Measurements from ENCODE around the gene CMTM7.

CMTM7 gene

DNA sequence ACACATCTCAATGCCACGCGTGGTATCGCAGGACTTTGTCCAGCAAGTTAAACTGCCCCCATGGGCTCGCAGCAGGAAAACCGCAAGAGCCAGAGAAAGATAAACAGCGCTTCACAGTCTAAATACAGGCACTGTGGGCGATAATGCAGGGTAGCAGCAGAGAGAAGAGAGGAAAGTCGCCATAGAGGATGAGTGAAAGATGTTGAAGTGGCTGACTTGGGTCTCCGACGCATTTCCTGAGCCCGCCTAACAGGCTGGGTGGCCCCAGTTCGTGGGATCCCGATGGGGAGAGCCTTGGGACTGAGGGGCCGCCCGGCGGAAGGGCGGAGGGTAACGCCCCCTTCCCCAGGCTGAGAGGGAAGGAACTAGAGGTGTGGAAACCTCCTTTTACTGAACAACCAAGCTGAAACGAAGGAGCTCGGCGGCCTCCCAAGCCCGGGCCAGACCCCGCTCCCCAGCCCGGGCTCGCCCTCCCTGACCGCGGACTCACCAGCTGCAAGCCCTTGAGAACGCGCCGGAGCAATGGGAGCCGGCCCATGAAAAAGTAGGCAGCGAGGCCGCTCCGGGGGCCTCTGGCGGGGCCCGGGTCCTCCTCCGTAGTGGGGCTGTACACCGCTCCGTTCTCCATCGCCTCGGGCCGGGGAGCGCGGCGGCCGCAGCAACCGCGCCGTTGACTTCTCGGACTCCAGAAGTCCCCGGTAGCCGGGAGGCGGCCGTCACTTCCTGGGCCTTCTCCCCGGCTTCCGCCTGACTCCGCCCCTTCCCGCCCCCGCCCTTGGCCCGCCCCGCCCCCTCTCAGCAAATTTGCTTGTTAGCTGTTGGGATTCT is 110.7 kb downstream of the CMTM7 start, which contains the start of gene CMTM6 (continued):
- TF ChIP-seq SP2 (tag by site-specific recombination; IDR thresholded peaks at IDR 0.05) (peak; percentile 83), ZFP69B (tag by site-specific recombination; IDR thresholded peaks at IDR 0.05) (no peak), ZEB2 (tag by site-specific recombination; IDR thresholded peaks at IDR 0.05) (peak; percentile 62; the same call in 1 of the 2 replicates), SCRT1 (tag by site-specific recombination; IDR thresholded peaks at IDR 0.05; ENCODE audit: borderline replicate concordance) (no peak), WT1 (tag by site-specific recombination; IDR thresholded peaks at IDR 0.05) (no peak), ZNF830 (tag by site-specific recombination; IDR thresholded peaks at IDR 0.05; ENCODE audit: low read depth) (no peak), TCF7L2 (IDR thresholded peaks at IDR 0.05; ENCODE audit: borderline replicate concordance, low read depth, low read length) (no peak; the same call in 1 of the 2 replicates), ZNF610 (tag by site-specific recombination; IDR thresholded peaks at IDR 0.05; ENCODE audit: borderline replicate concordance) (no peak; the same call in 1 of the 2 replicates), ZBTB7A (tag by site-specific recombination; IDR thresholded peaks at IDR 0.05; ENCODE audit: low read depth) (no peak), ZFP37 (tag by site-specific recombination; IDR thresholded peaks at IDR 0.05) (no peak), MZF1 (tag by site-specific recombination; IDR thresholded peaks at IDR 0.05; ENCODE audit: borderline replicate concordance) (no peak), RBAK (tag by site-specific recombination; IDR thresholded peaks at IDR 0.05) (no peak), ZNF585B (tag by site-specific recombination; IDR thresholded peaks at IDR 0.05) (no peak), BCL11B (tag by site-specific recombination; IDR thresholded peaks at IDR 0.05; ENCODE audit: low read depth) (no peak), ZNF350 (tag by site-specific recombination; IDR thresholded peaks at IDR 0.05) (no peak), ZNF366 (tag by site-specific recombination; conservative IDR thresholded peaks at IDR 0.05) (peak; percentile 67; the same call in 1 of the 2 replicates), ZNF600 (tag by site-specific recombination; IDR thresholded peaks at IDR 0.05) (peak; percentile 55; the same call in 1 of the 2 replicates), ZNF248 (tag by site-specific recombination; IDR thresholded peaks at IDR 0.05) (no peak), SP7 (tag by site-specific recombination; IDR thresholded peaks at IDR 0.05) (no peak), YY2 (tag by site-specific recombination; IDR thresholded peaks at IDR 0.05) (no peak), ZNF335 (tag by site-specific recombination; conservative IDR thresholded peaks at IDR 0.05) (peak; percentile 85)
- TF ChIP-seq, protein P1, sequence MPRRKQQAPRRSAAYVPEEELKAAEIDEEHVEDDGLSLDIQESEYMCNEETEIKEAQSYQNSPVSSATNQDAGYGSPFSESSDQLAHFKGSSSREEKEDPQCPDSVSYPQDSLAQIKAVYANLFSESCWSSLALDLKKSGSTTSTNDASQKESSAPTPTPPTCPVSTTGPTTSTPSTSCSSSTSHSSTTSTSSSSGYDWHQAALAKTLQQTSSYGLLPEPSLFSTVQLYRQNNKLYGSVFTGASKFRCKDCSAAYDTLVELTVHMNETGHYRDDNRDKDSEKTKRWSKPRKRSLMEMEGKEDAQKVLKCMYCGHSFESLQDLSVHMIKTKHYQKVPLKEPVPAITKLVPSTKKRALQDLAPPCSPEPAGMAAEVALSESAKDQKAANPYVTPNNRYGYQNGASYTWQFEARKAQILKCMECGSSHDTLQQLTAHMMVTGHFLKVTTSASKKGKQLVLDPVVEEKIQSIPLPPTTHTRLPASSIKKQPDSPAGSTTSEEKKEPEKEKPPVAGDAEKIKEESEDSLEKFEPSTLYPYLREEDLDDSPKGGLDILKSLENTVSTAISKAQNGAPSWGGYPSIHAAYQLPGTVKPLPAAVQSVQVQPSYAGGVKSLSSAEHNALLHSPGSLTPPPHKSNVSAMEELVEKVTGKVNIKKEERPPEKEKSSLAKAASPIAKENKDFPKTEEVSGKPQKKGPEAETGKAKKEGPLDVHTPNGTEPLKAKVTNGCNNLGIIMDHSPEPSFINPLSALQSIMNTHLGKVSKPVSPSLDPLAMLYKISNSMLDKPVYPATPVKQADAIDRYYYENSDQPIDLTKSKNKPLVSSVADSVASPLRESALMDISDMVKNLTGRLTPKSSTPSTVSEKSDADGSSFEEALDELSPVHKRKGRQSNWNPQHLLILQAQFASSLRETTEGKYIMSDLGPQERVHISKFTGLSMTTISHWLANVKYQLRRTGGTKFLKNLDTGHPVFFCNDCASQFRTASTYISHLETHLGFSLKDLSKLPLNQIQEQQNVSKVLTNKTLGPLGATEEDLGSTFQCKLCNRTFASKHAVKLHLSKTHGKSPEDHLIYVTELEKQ (tag by site-specific recombination; IDR thresholded peaks at IDR 0.05; ENCODE audit: borderline replicate concordance): no peak
- TF ChIP-seq, protein P2, sequence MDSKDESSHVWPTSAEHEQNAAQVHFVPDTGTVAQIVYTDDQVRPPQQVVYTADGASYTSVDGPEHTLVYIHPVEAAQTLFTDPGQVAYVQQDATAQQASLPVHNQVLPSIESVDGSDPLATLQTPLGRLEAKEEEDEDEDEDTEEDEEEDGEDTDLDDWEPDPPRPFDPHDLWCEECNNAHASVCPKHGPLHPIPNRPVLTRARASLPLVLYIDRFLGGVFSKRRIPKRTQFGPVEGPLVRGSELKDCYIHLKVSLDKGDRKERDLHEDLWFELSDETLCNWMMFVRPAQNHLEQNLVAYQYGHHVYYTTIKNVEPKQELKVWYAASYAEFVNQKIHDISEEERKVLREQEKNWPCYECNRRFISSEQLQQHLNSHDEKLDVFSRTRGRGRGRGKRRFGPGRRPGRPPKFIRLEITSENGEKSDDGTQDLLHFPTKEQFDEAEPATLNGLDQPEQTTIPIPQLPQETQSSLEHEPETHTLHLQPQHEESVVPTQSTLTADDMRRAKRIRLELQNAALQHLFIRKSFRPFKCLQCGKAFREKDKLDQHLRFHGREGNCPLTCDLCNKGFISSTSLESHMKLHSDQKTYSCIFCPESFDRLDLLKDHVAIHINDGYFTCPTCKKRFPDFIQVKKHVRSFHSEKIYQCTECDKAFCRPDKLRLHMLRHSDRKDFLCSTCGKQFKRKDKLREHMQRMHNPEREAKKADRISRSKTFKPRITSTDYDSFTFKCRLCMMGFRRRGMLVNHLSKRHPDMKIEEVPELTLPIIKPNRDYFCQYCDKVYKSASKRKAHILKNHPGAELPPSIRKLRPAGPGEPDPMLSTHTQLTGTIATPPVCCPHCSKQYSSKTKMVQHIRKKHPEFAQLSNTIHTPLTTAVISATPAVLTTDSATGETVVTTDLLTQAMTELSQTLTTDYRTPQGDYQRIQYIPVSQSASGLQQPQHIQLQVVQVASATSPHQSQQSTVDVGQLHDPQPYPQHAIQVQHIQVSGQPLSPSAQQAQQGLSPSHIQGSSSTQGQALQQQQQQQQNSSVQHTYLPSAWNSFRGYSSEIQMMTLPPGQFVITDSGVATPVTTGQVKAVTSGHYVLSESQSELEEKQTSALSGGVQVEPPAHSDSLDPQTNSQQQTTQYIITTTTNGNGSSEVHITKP (tag by site-specific recombination; IDR thresholded peaks at IDR 0.05): 0 out of 2 replicates have a peak, but pooled peaks have one; percentile 27
- TF ChIP-seq, protein P3, sequence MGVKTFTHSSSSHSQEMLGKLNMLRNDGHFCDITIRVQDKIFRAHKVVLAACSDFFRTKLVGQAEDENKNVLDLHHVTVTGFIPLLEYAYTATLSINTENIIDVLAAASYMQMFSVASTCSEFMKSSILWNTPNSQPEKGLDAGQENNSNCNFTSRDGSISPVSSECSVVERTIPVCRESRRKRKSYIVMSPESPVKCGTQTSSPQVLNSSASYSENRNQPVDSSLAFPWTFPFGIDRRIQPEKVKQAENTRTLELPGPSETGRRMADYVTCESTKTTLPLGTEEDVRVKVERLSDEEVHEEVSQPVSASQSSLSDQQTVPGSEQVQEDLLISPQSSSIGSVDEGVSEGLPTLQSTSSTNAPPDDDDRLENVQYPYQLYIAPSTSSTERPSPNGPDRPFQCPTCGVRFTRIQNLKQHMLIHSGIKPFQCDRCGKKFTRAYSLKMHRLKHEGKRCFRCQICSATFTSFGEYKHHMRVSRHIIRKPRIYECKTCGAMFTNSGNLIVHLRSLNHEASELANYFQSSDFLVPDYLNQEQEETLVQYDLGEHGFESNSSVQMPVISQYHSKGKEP (tag by site-specific recombination; IDR thresholded peaks at IDR 0.05): no peak
- TF ChIP-seq, protein P4, sequence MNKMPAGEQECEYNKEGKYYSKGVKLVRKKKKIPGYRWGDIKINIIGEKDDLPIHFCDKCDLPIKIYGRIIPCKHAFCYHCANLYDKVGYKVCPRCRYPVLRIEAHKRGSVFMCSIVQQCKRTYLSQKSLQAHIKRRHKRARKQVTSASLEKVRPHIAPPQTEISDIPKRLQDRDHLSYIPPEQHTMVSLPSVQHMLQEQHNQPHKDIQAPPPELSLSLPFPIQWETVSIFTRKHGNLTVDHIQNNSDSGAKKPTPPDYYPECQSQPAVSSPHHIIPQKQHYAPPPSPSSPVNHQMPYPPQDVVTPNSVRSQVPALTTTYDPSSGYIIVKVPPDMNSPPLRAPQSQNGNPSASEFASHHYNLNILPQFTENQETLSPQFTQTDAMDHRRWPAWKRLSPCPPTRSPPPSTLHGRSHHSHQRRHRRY (tag by site-specific recombination; IDR thresholded peaks at IDR 0.05): no peak
- TF ChIP-seq, protein P5, sequence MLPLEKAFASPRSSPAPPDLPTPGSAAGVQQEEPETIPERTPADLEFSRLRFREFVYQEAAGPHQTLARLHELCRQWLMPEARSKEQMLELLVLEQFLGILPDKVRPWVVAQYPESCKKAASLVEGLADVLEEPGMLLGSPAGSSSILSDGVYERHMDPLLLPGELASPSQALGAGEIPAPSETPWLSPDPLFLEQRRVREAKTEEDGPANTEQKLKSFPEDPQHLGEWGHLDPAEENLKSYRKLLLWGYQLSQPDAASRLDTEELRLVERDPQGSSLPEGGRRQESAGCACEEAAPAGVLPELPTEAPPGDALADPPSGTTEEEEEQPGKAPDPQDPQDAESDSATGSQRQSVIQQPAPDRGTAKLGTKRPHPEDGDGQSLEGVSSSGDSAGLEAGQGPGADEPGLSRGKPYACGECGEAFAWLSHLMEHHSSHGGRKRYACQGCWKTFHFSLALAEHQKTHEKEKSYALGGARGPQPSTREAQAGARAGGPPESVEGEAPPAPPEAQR (tag by site-specific recombination; IDR thresholded peaks at IDR 0.05): no peak

Data from HEK293 (cell line).